WTC11 (cell line): ENCODE results near the gene KCNAB3. TPM values are rescaled to one million over a fixed set of nuclear protein-coding genes. Genes with fewer than 3 reads are reported as not detected.

ENCODE experiments used
- ATAC-seq: fragments of 200-7000 bp; cut with Tn5 transposase; 2 replicates; pipeline ENCODE4 v1.10.0; 2021; ENCODE audit warnings: mild to moderate bottlenecking, moderate library complexity
- CTCF ChIA-PET: fragments of 300-600 bp; sonication (Branson Sonifier 250); formaldehyde crosslinking; loops from one replicate; lab custom pipeline; 2021; ENCODE audit warnings: antibody characterized with exemption; lab: Charles Lee
- POLR2A ChIA-PET: fragments of 350-600 bp; sonication (Branson Sonifier 250); formaldehyde crosslinking; loops from one replicate; lab custom pipeline; 2021; ENCODE audit warnings: antibody characterized with exemption; lab: Charles Lee
- DNase-seq: peaks from one replicate; pipeline ENCODE4 v3.0.0; 2021; ENCODE audit warnings: low spot score
- H3K27ac Mint-ChIP-seq: 2 replicates; pipeline ENCODE4 v1.8.0; 2021; ENCODE audit warnings: mixed read lengths
- H3K27me3 Mint-ChIP-seq: 2 replicates; pipeline ENCODE4 v1.8.0; 2021; ENCODE audit warnings: low read depth, mild to moderate bottlenecking, moderate library complexity, mixed read lengths
- H3K36me3 Mint-ChIP-seq: 2 replicates; pipeline ENCODE4 v1.8.0; 2021; ENCODE audit warnings: mixed read lengths
- H3K4me1 Mint-ChIP-seq: 2 replicates; pipeline ENCODE4 v1.8.0; 2022; ENCODE audit warnings: mixed read lengths
- H3K4me3 Mint-ChIP-seq: 2 replicates; pipeline ENCODE4 v1.8.0; 2021; ENCODE audit warnings: mild to moderate bottlenecking, moderate library complexity, mixed read lengths
- H3K9me3 Mint-ChIP-seq: 2 replicates; pipeline ENCODE4 v1.8.0; 2021; ENCODE audit warnings: mixed read lengths
- ELF4 ChIP-seq: sonication (generic); formaldehyde crosslinking; IDR thresholded peaks from 2 replicates; pipeline ENCODE4 v1.8.1; 2022; ENCODE audit warnings: low read depth, mild to moderate bottlenecking, moderate library complexity, missing genetic modification reagents
- EMX1 ChIP-seq: fragments of 250-450 bp; sonication (Bioruptor Pico); IDR thresholded peaks from 2 replicates; pipeline ENCODE4 v1.8.0; 2021; ENCODE audit warnings: mild to moderate bottlenecking
- ESRRA ChIP-seq: sonication (generic); formaldehyde crosslinking; IDR thresholded peaks from 2 replicates; pipeline ENCODE4 v1.8.1; 2022; ENCODE audit warnings: mild to moderate bottlenecking, missing genetic modification reagents, borderline replicate concordance
- ETV6 ChIP-seq: sonication (generic); formaldehyde crosslinking; IDR thresholded peaks from 2 replicates; pipeline ENCODE4 v1.8.1; 2022; ENCODE audit warnings: mild to moderate bottlenecking, missing genetic modification reagents
- FOXJ3 ChIP-seq: sonication (generic); formaldehyde crosslinking; IDR thresholded peaks from 2 replicates; pipeline ENCODE4 v1.9.0; 2021; ENCODE audit warnings: missing genetic modification reagents, mild to moderate bottlenecking, borderline replicate concordance
- GABPB1 ChIP-seq: sonication (generic); formaldehyde crosslinking; IDR thresholded peaks from 2 replicates; pipeline ENCODE4 v1.8.1; 2023; ENCODE audit warnings: mild to moderate bottlenecking, missing genetic modification reagents
- HMGA2 ChIP-seq: fragments of 250-450 bp; sonication (Bioruptor Pico); IDR thresholded peaks from 2 replicates; pipeline ENCODE4 v1.4.0; 2021; ENCODE audit warnings: mild to moderate bottlenecking, moderate library complexity
- MYBL2 ChIP-seq: sonication (generic); formaldehyde crosslinking; IDR thresholded peaks from 2 replicates; pipeline ENCODE4 v1.8.1; 2023; ENCODE audit warnings: mild to moderate bottlenecking, moderate library complexity, missing genetic modification reagents
- NR3C1 ChIP-seq: sonication (generic); formaldehyde crosslinking; conservative IDR thresholded peaks from 2 replicates; pipeline ENCODE4 v1.8.1; 2023; ENCODE audit warnings: low read depth, mild to moderate bottlenecking, missing genetic modification reagents
- TCF7 ChIP-seq: sonication (generic); formaldehyde crosslinking; IDR thresholded peaks from 2 replicates; pipeline ENCODE4 v1.8.0; 2022; ENCODE audit warnings: mild to moderate bottlenecking, low read depth, missing genetic modification reagents, moderate library complexity
- TP53 ChIP-seq: sonication (generic); formaldehyde crosslinking; IDR thresholded peaks from 2 replicates; pipeline ENCODE4 v1.8.1; 2023; ENCODE audit warnings: mild to moderate bottlenecking, missing genetic modification reagents
- ZBTB21 ChIP-seq: sonication (generic); formaldehyde crosslinking; IDR thresholded peaks from 2 replicates; pipeline ENCODE4 v1.8.1; 2023; ENCODE audit warnings: mild to moderate bottlenecking, missing genetic modification reagents, borderline replicate concordance
- ZNF138 ChIP-seq: sonication (generic); formaldehyde crosslinking; conservative IDR thresholded peaks from 2 replicates; pipeline ENCODE4 v1.8.1; 2022; ENCODE audit warnings: mild to moderate bottlenecking, moderate library complexity, missing genetic modification reagents
- ZNF232 ChIP-seq: sonication (generic); formaldehyde crosslinking; IDR thresholded peaks from 2 replicates; pipeline ENCODE4 v1.8.0; 2022; ENCODE audit warnings: mild to moderate bottlenecking, missing genetic modification reagents
- total RNA-seq: library from RNA; stranded (reverse); gene quantifications from 3 replicates; pipeline ENCODE4 v1.2.3, GENCODE V29; 2021
- TF ChIP-seq, protein P1 (sequence below): sonication (generic); formaldehyde crosslinking; conservative IDR thresholded peaks from 2 replicates; pipeline ENCODE4 v1.8.1; 2022; ENCODE audit warnings: mild to moderate bottlenecking, missing genetic modification reagents
- TF ChIP-seq, protein P2 (sequence below): sonication (generic); formaldehyde crosslinking; IDR thresholded peaks from 2 replicates; pipeline ENCODE4 v1.8.0; 2022; ENCODE audit warnings: mild to moderate bottlenecking, missing genetic modification reagents
- TF ChIP-seq, protein P3 (sequence below): sonication (generic); formaldehyde crosslinking; IDR thresholded peaks from 2 replicates; pipeline ENCODE4 v1.8.1; 2023; ENCODE audit warnings: mild to moderate bottlenecking, missing genetic modification reagents
- TF ChIP-seq, protein P4 (sequence below): sonication (generic); formaldehyde crosslinking; IDR thresholded peaks from 2 replicates; pipeline ENCODE4 v1.8.0; 2022; ENCODE audit warnings: mild to moderate bottlenecking, missing genetic modification reagents
- TF ChIP-seq, protein P5 (sequence below): sonication (generic); formaldehyde crosslinking; IDR thresholded peaks from 2 replicates; pipeline ENCODE4 v1.8.0; 2023; ENCODE audit warnings: mild to moderate bottlenecking, missing genetic modification reagents
- TF ChIP-seq, protein P6 (sequence below): sonication (generic); formaldehyde crosslinking; IDR thresholded peaks from 2 replicates; pipeline ENCODE4 v1.8.1; 2023; ENCODE audit warnings: mild to moderate bottlenecking, missing genetic modification reagents, borderline replicate concordance
- TF ChIP-seq, protein P7 (sequence below): sonication (generic); formaldehyde crosslinking; IDR thresholded peaks from 2 replicates; pipeline ENCODE4 v1.8.1; 2022; ENCODE audit warnings: mild to moderate bottlenecking, moderate library complexity, missing genetic modification reagents
- TF ChIP-seq, protein P8 (sequence below): sonication (generic); formaldehyde crosslinking; IDR thresholded peaks from 2 replicates; pipeline ENCODE4 v1.8.0; 2022; ENCODE audit warnings: mild to moderate bottlenecking, missing genetic modification reagents

Gene KCNAB3
- total RNA-seq, 1 experiment from 2014 or later, result 3.2 TPM

DNA sequence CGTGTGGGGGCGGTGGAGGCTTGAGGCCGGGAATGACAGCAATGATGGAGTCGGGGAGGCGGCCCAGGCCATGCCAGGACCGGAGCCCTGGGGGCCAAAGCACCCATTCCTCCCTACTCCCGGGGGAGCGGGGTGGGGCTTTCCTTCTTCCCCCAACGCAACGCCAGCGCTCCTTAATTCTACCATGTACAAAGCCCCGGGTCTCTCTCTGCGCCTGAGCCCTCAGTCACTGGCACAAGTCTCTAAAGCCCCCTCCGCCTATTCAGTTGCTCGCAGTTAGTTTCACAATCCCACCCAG, 13.3 kb downstream of the KCNAB3 start:
- ATAC-seq (no peak), DNase-seq (no peak)
- ChIA-PET CTCF (interaction anchor here (0.8 to 6.3 kb wide), 9 partner anchors 31 to 173 kb away, joined by 3 to 53 read pairs (median 5); partner anchors contain the start of gene NAA38), POLR2A (no interaction called here)
- H3K4me3 Mint-ChIP-seq, result peak overlapping the region; percentile 62
- H3K9me3 Mint-ChIP-seq, result 0 out of 2 replicates have a peak, but pooled peaks cover 3% of the 10 kb centered on the region
- peaks cover 13% of the 10 kb centered on the region for H3K4me1 Mint-ChIP-seq
- no peaks in the 10 kb centered on the region for H3K36me3 Mint-ChIP-seq
- TF ChIP-seq, protein P1, sequence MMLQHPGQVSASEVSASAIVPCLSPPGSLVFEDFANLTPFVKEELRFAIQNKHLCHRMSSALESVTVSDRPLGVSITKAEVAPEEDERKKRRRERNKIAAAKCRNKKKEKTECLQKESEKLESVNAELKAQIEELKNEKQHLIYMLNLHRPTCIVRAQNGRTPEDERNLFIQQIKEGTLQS (CRISPR knock-in tag), result no peak; the same call in 1 of the 2 replicates
- TF ChIP-seq GABPB1 (CRISPR knock-in tag) (no peak), HMGA2 (CRISPR knock-in tag) (no peak), MYBL2 (CRISPR knock-in tag) (no peak), TP53 (CRISPR knock-in tag) (no peak), ESRRA (CRISPR knock-in tag) (no peak), ZBTB21 (0 out of 2 replicates have a peak, but pooled peaks have one; percentile 1), ZNF138 (no peak; the same call in 1 of the 2 replicates), ZNF232 (CRISPR knock-in tag) (0 out of 2 replicates have a peak, but pooled peaks have one; percentile 0), EMX1 (CRISPR knock-in tag) (no peak), NR3C1 (no peak), TCF7 (CRISPR knock-in tag) (0 out of 2 replicates have a peak, but pooled peaks have one; percentile 9), ELF4 (CRISPR knock-in tag) (no peak), ETV6 (no peak), FOXJ3 (no peak)
- TF ChIP-seq, protein P2, sequence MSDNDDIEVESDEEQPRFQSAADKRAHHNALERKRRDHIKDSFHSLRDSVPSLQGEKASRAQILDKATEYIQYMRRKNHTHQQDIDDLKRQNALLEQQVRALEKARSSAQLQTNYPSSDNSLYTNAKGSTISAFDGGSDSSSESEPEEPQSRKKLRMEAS (CRISPR knock-in tag), result peak; percentile 18; the same call in 1 of the 2 replicates
- TF ChIP-seq, protein P3, sequence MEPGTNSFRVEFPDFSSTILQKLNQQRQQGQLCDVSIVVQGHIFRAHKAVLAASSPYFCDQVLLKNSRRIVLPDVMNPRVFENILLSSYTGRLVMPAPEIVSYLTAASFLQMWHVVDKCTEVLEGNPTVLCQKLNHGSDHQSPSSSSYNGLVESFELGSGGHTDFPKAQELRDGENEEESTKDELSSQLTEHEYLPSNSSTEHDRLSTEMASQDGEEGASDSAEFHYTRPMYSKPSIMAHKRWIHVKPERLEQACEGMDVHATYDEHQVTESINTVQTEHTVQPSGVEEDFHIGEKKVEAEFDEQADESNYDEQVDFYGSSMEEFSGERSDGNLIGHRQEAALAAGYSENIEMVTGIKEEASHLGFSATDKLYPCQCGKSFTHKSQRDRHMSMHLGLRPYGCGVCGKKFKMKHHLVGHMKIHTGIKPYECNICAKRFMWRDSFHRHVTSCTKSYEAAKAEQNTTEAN, result no peak
- TF ChIP-seq, protein P4, sequence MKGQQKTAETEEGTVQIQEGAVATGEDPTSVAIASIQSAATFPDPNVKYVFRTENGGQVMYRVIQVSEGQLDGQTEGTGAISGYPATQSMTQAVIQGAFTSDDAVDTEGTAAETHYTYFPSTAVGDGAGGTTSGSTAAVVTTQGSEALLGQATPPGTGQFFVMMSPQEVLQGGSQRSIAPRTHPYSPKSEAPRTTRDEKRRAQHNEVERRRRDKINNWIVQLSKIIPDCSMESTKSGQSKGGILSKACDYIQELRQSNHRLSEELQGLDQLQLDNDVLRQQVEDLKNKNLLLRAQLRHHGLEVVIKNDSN (CRISPR knock-in tag), result 0 out of 2 replicates have a peak, but pooled peaks have one; percentile 7
- TF ChIP-seq, protein P5, sequence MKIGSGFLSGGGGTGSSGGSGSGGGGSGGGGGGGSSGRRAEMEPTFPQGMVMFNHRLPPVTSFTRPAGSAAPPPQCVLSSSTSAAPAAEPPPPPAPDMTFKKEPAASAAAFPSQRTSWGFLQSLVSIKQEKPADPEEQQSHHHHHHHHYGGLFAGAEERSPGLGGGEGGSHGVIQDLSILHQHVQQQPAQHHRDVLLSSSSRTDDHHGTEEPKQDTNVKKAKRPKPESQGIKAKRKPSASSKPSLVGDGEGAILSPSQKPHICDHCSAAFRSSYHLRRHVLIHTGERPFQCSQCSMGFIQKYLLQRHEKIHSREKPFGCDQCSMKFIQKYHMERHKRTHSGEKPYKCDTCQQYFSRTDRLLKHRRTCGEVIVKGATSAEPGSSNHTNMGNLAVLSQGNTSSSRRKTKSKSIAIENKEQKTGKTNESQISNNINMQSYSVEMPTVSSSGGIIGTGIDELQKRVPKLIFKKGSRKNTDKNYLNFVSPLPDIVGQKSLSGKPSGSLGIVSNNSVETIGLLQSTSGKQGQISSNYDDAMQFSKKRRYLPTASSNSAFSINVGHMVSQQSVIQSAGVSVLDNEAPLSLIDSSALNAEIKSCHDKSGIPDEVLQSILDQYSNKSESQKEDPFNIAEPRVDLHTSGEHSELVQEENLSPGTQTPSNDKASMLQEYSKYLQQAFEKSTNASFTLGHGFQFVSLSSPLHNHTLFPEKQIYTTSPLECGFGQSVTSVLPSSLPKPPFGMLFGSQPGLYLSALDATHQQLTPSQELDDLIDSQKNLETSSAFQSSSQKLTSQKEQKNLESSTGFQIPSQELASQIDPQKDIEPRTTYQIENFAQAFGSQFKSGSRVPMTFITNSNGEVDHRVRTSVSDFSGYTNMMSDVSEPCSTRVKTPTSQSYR (CRISPR knock-in tag), result peak; percentile 70; the same call in 1 of the 2 replicates
- TF ChIP-seq, protein P6, sequence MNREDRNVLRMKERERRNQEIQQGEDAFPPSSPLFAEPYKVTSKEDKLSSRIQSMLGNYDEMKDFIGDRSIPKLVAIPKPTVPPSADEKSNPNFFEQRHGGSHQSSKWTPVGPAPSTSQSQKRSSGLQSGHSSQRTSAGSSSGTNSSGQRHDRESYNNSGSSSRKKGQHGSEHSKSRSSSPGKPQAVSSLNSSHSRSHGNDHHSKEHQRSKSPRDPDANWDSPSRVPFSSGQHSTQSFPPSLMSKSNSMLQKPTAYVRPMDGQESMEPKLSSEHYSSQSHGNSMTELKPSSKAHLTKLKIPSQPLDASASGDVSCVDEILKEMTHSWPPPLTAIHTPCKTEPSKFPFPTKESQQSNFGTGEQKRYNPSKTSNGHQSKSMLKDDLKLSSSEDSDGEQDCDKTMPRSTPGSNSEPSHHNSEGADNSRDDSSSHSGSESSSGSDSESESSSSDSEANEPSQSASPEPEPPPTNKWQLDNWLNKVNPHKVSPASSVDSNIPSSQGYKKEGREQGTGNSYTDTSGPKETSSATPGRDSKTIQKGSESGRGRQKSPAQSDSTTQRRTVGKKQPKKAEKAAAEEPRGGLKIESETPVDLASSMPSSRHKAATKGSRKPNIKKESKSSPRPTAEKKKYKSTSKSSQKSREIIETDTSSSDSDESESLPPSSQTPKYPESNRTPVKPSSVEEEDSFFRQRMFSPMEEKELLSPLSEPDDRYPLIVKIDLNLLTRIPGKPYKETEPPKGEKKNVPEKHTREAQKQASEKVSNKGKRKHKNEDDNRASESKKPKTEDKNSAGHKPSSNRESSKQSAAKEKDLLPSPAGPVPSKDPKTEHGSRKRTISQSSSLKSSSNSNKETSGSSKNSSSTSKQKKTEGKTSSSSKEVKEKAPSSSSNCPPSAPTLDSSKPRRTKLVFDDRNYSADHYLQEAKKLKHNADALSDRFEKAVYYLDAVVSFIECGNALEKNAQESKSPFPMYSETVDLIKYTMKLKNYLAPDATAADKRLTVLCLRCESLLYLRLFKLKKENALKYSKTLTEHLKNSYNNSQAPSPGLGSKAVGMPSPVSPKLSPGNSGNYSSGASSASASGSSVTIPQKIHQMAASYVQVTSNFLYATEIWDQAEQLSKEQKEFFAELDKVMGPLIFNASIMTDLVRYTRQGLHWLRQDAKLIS (CRISPR knock-in tag), result no peak
- TF ChIP-seq, protein P7, sequence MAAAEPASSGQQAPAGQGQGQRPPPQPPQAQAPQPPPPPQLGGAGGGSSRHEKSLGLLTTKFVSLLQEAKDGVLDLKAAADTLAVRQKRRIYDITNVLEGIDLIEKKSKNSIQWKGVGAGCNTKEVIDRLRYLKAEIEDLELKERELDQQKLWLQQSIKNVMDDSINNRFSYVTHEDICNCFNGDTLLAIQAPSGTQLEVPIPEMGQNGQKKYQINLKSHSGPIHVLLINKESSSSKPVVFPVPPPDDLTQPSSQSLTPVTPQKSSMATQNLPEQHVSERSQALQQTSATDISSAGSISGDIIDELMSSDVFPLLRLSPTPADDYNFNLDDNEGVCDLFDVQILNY (CRISPR knock-in tag), result no peak
- TF ChIP-seq, protein P8, sequence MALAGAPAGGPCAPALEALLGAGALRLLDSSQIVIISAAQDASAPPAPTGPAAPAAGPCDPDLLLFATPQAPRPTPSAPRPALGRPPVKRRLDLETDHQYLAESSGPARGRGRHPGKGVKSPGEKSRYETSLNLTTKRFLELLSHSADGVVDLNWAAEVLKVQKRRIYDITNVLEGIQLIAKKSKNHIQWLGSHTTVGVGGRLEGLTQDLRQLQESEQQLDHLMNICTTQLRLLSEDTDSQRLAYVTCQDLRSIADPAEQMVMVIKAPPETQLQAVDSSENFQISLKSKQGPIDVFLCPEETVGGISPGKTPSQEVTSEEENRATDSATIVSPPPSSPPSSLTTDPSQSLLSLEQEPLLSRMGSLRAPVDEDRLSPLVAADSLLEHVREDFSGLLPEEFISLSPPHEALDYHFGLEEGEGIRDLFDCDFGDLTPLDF (CRISPR knock-in tag), result no peak
- TF ChIP-seq, all 79 proteins: peak for 6
- Mint-ChIP-seq H3K27ac (no peak overlapping the region), H3K27me3 (peaks cover 75% of the 10 kb centered on the region)
